AG04450 (cell line): ENCODE data around the gene GAS7. TPM values are rescaled to one million over a fixed set of nuclear protein-coding genes. Genes with fewer than 3 reads are reported as not detected.

ENCODE experiments used
- CTCF ChIA-PET: fragments of 300-600, 350-600 bp; formaldehyde crosslinking; extraction: SDS; loops from one replicate; lab custom pipeline; 2022; ENCODE audit warnings: antibody characterized with exemption, inconsistent platforms; lab: Charles Lee
- POLR2A ChIA-PET: fragments of 350-600 bp; formaldehyde crosslinking; extraction: SDS; loops from one replicate; lab custom pipeline; 2021; ENCODE audit warnings: antibody characterized with exemption, inconsistent platforms; lab: Yijun Ruan, JAX
- DNase-seq: peaks from one replicate; pipeline ENCODE4 v3.0.0-alpha.2; 2011; ENCODE audit warnings: low read depth, low spot score
- H3K27ac ChIP-seq: one replicate; pipeline ENCODE4 v1.5.1; 2012; ENCODE audit warnings: low read depth, low read length, control low read depth
- H3K27me3 ChIP-seq: one replicate; pipeline ENCODE4 v1.6.0; 2012; ENCODE audit warnings: low read length; ENCODE audit not compliant: control insufficient read depth, insufficient read depth
- H3K4me3 ChIP-seq: 2 replicates; pipeline ENCODE4 v1.5.1; 2011; ENCODE audit warnings: mild to moderate bottlenecking, low read depth, low read length, control low read depth
- H3K9me3 ChIP-seq: 2 replicates; pipeline ENCODE4 v1.5.1; 2012; ENCODE audit warnings: low read length; ENCODE audit not compliant: control insufficient read depth, insufficient read depth
- CTCF ChIP-seq: IDR thresholded peaks from 2 replicates; pipeline ENCODE4 v1.5.1; 2011; ENCODE audit warnings: low read depth, low read length, control low read depth, inconsistent platforms
- polyA plus RNA-seq: library from polyadenylated mRNA; depleted of rRNA; stranded (reverse); fragments of >200 nt; gene quantifications from 2 replicates; pipeline ENCODE4 v1.2.3, GENCODE V29; 2011

Gene GAS7
- polyA plus RNA-seq, 1 experiment, result 5.6 TPM

GRCh38 chr17:10120109-10120485 is 78.3 kb downstream of the GAS7 start:
- POLR2A ChIA-PET, result no interaction called here
- peaks cover 19% of the 10 kb centered on the region for H3K9me3 ChIP-seq
- CTCF ChIA-PET, result interaction anchor here (0.8 kb wide), 1 partner anchor 497 kb away, joined by 3 read pairs; no protein-coding TSS in a partner anchor
- DNase-seq, result no peak
- no peak overlapping the region for H3K4me3 ChIP-seq
- TF ChIP-seq CTCF, result no peak
- H3K27ac ChIP-seq, result no peak overlapping the region
- H3K27me3 ChIP-seq, result no peaks in the 10 kb centered on the region

GRCh38 chr17:10119203-10120108 is 79.0 kb downstream of the GAS7 start:
- POLR2A ChIA-PET, result no interaction called here
- no peak for TF ChIP-seq CTCF
- Histone ChIP-seq H3K27me3 (no peaks in the 10 kb centered on the region), H3K27ac (no peak overlapping the region), H3K4me3 (no peak overlapping the region), H3K9me3 (peaks cover 22% of the 10 kb centered on the region)
- no peak for DNase-seq
- CTCF ChIA-PET, result interaction anchor here (0.8 kb wide), 1 partner anchor 498 kb away, joined by 3 read pairs; no protein-coding TSS in a partner anchor

- POLR2A ChIA-PET, result no interaction called here
- CTCF ChIA-PET, result no interaction called here
- no peak overlapping the region for H3K4me3 ChIP-seq
- H3K27me3 ChIP-seq, result no peaks in the 10 kb centered on the region
- no peak for DNase-seq
- H3K9me3 ChIP-seq, result peaks cover 18% of the 10 kb centered on the region
- H3K27ac ChIP-seq, result no peak overlapping the region
- no peak for TF ChIP-seq CTCF
These were observed 79.6 kb downstream of the GAS7 start for GRCh38 chr17:10118788-10119130.

- ChIA-PET CTCF (no interaction called here), POLR2A (interaction anchor here (0.8 kb wide), 1 partner anchor 10 kb away, joined by 4 read pairs; no protein-coding TSS in a partner anchor)
- Histone ChIP-seq H3K27ac (no peak overlapping the region), H3K9me3 (peaks cover 17% of the 10 kb centered on the region), H3K4me3 (no peak overlapping the region), H3K27me3 (no peaks in the 10 kb centered on the region)
- no peak for DNase-seq
- TF ChIP-seq CTCF, result no peak
These were observed 80.8 kb downstream of the GAS7 start for GRCh38 chr17:10117581-10118001.

GRCh38 chr17:10116753-10117420 is 81.5 kb downstream of the GAS7 start:
- ChIA-PET CTCF (no interaction called here), POLR2A (interaction anchor here (2.4 kb wide), 1 partner anchor 8 kb away, joined by 8 read pairs; no protein-coding TSS in a partner anchor)
- no peak overlapping the region for H3K4me3 ChIP-seq
- H3K27me3 ChIP-seq, result no peaks in the 10 kb centered on the region
- DNase-seq, result no peak
- no peak for TF ChIP-seq CTCF
- no peak overlapping the region for H3K27ac ChIP-seq
- peaks cover 17% of the 10 kb centered on the region for H3K9me3 ChIP-seq
